OCI-LY7 (cell line): ENCODE measurements around the gene USP48. TPM values are rescaled to one million over a fixed set of nuclear protein-coding genes. Genes with fewer than 3 reads are reported as not detected.

Experiments
- BruUV-seq: library from RNA; stranded (reverse); fragments of 400-500 nt; replicated peaks from 2 replicates; lab custom pipeline; 2021; lab: Mats Ljungman, UMichigan
- CTCF ChIA-PET: fragments of 300-600 bp; sonication (Branson Sonifier 250); formaldehyde crosslinking; loops from one replicate; lab custom pipeline; 2022; ENCODE audit warnings: antibody characterized with exemption; ENCODE audit not compliant: unreplicated experiment; lab: Charles Lee
- POLR2A ChIA-PET: fragments of 300-600 bp; sonication (Branson Sonifier 250); formaldehyde crosslinking; loops from one replicate; lab custom pipeline; 2022; ENCODE audit warnings: antibody characterized with exemption; lab: Charles Lee
- DNase-seq: peaks from one replicate; pipeline ENCODE4 v3.0.0-alpha.2; 2015; ENCODE audit warnings: low spot score
- H2AFZ ChIP-seq: fragments of 200-600 bp; sonication (generic), shearing (Covaris generic); 2 replicates; pipeline ENCODE4 v1.6.1; 2014; ENCODE audit warnings: mild to moderate bottlenecking, antibody characterized with exemption, low read length, moderate library complexity
- H3K27ac ChIP-seq: fragments of 200-600 bp; sonication (generic); 2 replicates; pipeline ENCODE4 v1.5.1; 2014; ENCODE audit warnings: mixed run types, low read depth, mild to moderate bottlenecking, moderate library complexity, low read length, inconsistent platforms; ENCODE audit not compliant: poor library complexity, severe bottlenecking
- H3K36me3 ChIP-seq: fragments of 200-600 bp; sonication (generic); 2 replicates; pipeline ENCODE4 v1.6.1; 2014; ENCODE audit warnings: mild to moderate bottlenecking, antibody characterized with exemption, low read length, moderate library complexity, mixed read lengths; ENCODE audit not compliant: insufficient read depth
- H3K4me1 ChIP-seq: fragments of 200-600 bp; sonication (generic); 2 replicates; pipeline ENCODE4 v1.5.1; 2014; ENCODE audit warnings: mild to moderate bottlenecking, low read length; ENCODE audit not compliant: insufficient read depth, poor library complexity, severe bottlenecking
- H3K4me2 ChIP-seq: fragments of 200-600 bp; sonication (generic); 2 replicates; pipeline ENCODE4 v1.6.1; 2014; ENCODE audit warnings: mild to moderate bottlenecking, low read length
- H3K4me3 ChIP-seq: fragments of 200-600 bp; sonication (generic); 2 replicates; pipeline ENCODE4 v1.5.1; 2014; ENCODE audit warnings: mild to moderate bottlenecking, low read depth, low read length; ENCODE audit not compliant: poor library complexity, severe bottlenecking
- H3K79me2 ChIP-seq: fragments of 200-600 bp; sonication (generic); 2 replicates; pipeline ENCODE4 v1.6.1; 2016; ENCODE audit warnings: low read depth, mild to moderate bottlenecking, low read length, moderate library complexity, mixed read lengths; ENCODE audit not compliant: insufficient read depth
- H3K9me2 ChIP-seq: fragments of 200-600 bp; sonication (generic); 2 replicates; pipeline ENCODE4 v1.6.1; 2016; ENCODE audit warnings: mild to moderate bottlenecking, low read length, mixed read lengths; ENCODE audit not compliant: insufficient read depth
- H3K9me3 ChIP-seq: fragments of 200-600 bp; sonication (generic); 2 replicates; pipeline ENCODE4 v1.6.1; 2014; ENCODE audit warnings: mild to moderate bottlenecking, mixed run types, low read length, mixed read lengths
- H4K20me1 ChIP-seq: fragments of 200-600 bp; sonication (generic); 2 replicates; pipeline ENCODE4 v1.6.1; 2014; ENCODE audit warnings: mild to moderate bottlenecking, antibody characterized with exemption, low read length, moderate library complexity, mixed read lengths; ENCODE audit not compliant: insufficient read depth
- EZH2phosphoT487 ChIP-seq: fragments of 200-600 bp; sonication (generic); IDR thresholded peaks from 2 replicates; pipeline ENCODE4 v1.6.1; 2018; ENCODE audit warnings: low read depth, borderline replicate concordance, mild to moderate bottlenecking, mixed run types, antibody characterized with exemption, low read length, moderate library complexity, mixed read lengths
- intact Hi-C: fragments of 100-400 bp; cut with micrococcal nuclease; formaldehyde crosslinking; loops from one replicate; pipeline ENCODE4 v1.10.0; 2022; ENCODE audit not compliant: unreplicated experiment
- total RNA-seq, 2 experiments: library from RNA; depleted of rRNA in 1 of 2; stranded (reverse); fragments of >200 nt in 1 of 2; shearing (Covaris generic) in 1 of 2; gene quantifications; 2 replicates each; pipeline ENCODE4 v1.2.3, GENCODE V29; 2014 to 2022
- TF ChIP-seq, protein P1 (sequence below): fragments of 200-600 bp; sonication (generic); conservative IDR thresholded peaks from 2 replicates; pipeline ENCODE4 v1.5.1; 2014; ENCODE audit warnings: mild to moderate bottlenecking, antibody characterized with exemption, low read length, moderate library complexity, mixed read lengths

Gene USP48
- total RNA-seq, 2 experiments from 2014 or later, result 45.0 to 98.3 TPM

DNA sequence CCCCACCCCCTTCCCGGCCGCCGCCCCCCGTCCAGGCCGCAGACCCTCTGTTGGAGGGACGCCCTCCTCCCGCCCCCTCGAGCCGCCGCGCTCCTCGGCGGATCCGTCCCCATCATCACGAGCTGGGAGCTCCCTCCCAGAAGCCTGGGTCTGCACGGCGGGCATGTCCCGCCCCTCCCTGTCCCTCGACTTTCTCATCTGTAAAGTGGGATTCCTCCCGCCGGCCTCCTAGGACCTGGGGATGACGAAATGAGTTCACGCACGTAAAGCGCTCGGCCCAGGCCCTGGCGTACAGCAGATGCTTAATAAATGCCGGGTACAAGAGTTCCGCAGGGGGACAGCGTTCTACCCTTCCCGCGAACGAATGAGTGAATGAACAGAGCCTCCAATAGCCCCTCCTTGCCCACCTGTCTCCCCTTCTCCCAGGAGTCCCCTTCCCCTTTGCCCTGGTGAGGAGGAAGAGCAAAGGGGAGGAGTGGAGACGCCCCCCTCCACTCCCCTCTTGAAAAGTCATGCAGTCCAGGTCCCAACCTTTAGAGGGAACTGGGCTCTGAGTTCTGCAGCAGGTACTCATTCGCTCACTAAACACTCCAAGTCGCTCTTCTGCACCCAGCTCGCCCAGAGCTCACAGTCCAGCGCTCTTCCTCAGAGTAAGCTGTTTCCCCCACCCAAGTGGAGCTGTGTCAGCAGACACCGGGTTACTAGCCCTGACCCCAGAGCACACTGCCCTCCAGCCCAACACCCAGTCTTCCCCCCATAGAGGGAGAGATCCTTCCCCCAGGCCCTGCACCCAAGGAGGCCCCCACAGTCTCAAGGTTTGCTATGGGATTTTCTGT lies 130.6 kb downstream of the USP48 start:
- no peak for DNase-seq
- Histone ChIP-seq H3K9me2 (no peaks in the 10 kb centered on the region), H3K27ac (no peak overlapping the region), H2AFZ (no peak overlapping the region), H3K9me3 (no peaks in the 10 kb centered on the region), H3K4me2 (no peak overlapping the region), H3K36me3 (no peaks in the 10 kb centered on the region), H3K79me2 (no peaks in the 10 kb centered on the region), H4K20me1 (no peaks in the 10 kb centered on the region), H3K4me1 (no peaks in the 10 kb centered on the region), H3K4me3 (no peak overlapping the region)
- intact Hi-C loops, result no loop called here
- CTCF ChIA-PET, result no interaction called here
- POLR2A ChIA-PET, result no interaction called here
- TF ChIP-seq, protein P1, sequence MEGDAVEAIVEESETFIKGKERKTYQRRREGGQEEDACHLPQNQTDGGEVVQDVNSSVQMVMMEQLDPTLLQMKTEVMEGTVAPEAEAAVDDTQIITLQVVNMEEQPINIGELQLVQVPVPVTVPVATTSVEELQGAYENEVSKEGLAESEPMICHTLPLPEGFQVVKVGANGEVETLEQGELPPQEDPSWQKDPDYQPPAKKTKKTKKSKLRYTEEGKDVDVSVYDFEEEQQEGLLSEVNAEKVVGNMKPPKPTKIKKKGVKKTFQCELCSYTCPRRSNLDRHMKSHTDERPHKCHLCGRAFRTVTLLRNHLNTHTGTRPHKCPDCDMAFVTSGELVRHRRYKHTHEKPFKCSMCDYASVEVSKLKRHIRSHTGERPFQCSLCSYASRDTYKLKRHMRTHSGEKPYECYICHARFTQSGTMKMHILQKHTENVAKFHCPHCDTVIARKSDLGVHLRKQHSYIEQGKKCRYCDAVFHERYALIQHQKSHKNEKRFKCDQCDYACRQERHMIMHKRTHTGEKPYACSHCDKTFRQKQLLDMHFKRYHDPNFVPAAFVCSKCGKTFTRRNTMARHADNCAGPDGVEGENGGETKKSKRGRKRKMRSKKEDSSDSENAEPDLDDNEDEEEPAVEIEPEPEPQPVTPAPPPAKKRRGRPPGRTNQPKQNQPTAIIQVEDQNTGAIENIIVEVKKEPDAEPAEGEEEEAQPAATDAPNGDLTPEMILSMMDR, result no peak
- TF ChIP-seq EZH2phosphoT487, result no peak
- no TSS peak for BruUV-seq

DNA sequence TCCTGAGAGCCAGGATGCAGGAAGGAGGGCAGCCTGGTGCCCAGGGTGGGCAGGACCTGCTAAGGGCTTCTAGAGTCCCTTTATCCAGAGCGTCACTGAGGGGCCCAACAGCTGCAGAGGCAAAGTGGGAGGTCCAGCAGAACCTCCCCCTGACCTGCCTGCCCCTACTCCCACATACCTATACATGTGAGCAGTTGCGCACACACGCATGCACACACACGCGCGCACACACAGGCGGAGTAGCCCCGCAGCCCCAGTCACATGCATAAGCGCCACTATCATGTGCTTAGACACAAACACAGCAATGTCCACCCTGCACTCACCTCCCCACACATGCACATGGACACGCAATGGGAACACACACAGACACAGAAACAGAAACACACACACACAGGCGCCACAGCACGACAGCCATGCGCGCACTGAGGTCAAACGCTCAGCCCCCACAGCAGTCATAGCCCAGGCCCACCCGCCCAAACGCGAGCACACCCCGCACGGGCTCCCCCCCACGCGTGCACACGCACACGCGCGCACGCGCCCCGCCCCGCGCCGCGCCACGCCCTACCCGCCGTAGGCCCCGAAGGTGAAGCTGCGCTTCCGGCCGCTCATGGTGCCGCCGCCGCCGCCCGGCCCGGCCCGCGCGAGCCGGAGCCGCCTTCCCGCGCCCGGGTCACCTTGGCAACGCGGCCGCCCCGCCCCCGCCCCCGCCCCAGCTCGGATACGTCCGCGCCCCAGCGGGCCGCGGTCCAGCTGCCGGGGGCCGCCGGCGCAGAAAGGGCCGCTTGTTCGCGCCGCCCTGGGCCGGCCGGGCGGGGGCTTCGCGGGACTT lies 131.5 kb downstream of the USP48 start:
- ChIA-PET CTCF (no interaction called here), POLR2A (no interaction called here)
- Histone ChIP-seq H3K79me2 (no peaks in the 10 kb centered on the region), H4K20me1 (no peaks in the 10 kb centered on the region), H2AFZ (no peak overlapping the region), H3K9me3 (no peaks in the 10 kb centered on the region), H3K9me2 (no peaks in the 10 kb centered on the region), H3K4me3 (no peak overlapping the region), H3K4me2 (no peak overlapping the region; the same call in 1 of the 2 replicates), H3K27ac (no peak overlapping the region), H3K36me3 (no peaks in the 10 kb centered on the region), H3K4me1 (no peaks in the 10 kb centered on the region)
- BruUV-seq, result no TSS peak
- no peak for DNase-seq
- TF ChIP-seq EZH2phosphoT487, result no peak
- TF ChIP-seq, protein P1, result no peak
- intact Hi-C loops, result no loop called here
